Left colon (tissue), 2 donors: ENCODE measurements around the gene OSTN. TPM values are rescaled to one million over a fixed set of nuclear protein-coding genes. Genes with fewer than 3 reads are reported as not detected.

Experiments used
- ATAC-seq: fragments of 200-7000 bp; cut with Tn5 transposase; one replicate; pipeline ENCODE4 v1.9.1; 2020; ENCODE audit warnings: mild to moderate bottlenecking, moderate library complexity
- DNase-seq, 2 donors: peaks; one replicate each; pipeline ENCODE4 v3.0.0-alpha.2; 2020
- intact Hi-C, 2 donors: fragments of 100-400 bp; cut with DNase I in 1 of 2; cut with micrococcal nuclease in 1 of 2; formaldehyde crosslinking; loops; one replicate each; pipeline versions ENCODE4 v1.11.2 to v1.14.0; 2022; cut with DNase I, micrococcal nuclease
- total RNA-seq, 2 donors: library from RNA; stranded (reverse); fragmentation: NEBNext Ultra II Directional; extraction: Animal tissue kit (Norgen Biotek cat#: 25700); gene quantifications; one replicate each; pipeline ENCODE4 v1.2.1, GENCODE V29; 2021
- donor health status: DM: no; HTN: no; CAD: no.
- donor health status: DM: yes; HTN: yes; CAD: no.

Gene OSTN
- total RNA-seq, 2 donors from 2014 or later, result not detected

DNA sequence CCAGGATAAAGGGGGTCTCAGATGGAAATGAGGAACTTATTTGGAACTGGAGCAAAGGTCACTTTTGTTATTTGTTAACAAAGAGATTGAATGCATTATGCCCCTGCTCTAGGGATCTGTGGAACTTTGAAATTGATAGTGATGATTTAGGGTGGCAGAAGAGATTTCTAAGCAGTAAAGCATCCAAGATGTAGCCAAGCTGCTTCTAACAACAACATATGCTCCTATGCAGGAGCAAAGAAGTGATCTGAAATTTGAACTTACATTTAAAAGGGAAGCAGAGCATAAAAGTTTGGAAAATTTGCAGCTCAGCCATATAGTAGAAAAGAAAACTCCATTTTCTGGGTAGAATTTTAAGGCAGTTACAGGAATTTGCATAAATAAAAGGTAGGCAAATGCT lies 99.8 kb downstream of the OSTN start:
- no peak for ATAC-seq
- intact Hi-C loops, result no loop called here
- DNase-seq, result no peak

DNA sequence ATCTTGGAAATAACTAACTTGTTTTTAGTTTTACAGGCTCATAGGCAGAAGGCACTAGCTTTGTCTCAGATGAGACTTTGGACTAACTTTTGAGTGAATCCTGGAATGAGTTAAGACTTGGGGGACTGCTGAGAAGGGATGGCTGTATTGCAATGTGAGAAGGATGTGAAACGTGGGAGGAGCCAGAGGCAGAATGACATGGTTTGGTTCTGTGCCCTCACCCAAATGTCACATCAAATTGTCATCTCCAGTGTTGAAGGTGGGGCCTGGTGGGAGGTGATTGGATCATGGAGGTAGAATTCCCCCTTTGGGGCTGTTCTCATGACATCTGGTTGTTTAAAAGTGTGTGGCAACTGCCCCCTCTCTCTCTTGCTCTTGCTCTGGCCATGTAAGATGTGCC lies 101.4 kb downstream of the OSTN start:
- intact Hi-C loops, result no loop called here
- no peak for DNase-seq
- ATAC-seq, result no peak

DNA sequence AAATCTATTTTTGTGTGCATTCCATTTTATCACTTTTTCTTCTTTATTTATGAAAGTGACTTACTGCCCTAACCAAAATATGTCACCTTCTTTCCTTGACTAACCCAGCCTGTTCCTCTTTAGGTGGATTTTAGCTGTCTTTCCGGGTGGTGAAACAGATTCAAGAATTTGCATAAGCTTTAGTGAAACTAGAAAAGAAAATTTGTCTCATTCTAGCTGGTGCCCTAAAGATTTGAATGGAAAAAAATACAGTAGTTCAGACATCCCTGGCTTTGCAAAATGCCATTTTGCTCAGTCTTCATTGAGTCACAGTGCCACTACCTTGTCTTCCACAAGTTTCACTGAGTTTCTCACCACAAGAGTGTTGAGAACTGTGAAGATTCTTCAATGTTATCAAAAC lies 102.0 kb downstream of the OSTN start:
- ATAC-seq (no peak), DNase-seq (no peak)
- intact Hi-C loops, result no loop called here

DNA sequence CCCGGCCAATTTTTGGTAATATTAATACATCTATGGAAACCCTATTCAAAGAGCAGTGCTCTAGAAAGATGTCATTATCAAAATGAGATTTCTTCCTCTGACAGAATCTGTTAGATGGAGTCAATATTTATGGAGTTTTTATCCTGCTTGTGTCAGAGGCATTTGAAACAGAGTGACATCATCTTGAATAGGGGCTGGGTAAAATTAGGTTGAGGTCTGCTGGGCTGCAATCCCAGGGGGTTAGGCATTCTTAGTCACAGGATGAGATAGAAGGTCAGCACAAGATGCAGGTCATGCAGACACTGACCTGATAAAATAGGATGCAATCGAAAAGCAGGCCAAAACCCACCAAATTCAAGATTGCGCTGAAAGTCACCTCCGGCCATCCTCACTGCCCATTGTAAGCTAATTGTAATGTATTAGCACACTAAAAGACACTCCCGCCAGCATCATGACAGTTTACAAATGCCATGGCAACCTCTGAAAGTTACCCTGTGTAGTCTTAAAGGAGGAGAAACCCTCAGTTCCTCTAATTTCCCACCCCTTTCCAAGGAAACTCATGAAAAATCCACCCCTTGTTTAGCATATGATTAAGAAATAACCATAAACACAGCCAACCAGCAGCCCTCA lies 102.9 kb downstream of the OSTN start:
- ATAC-seq (no peak), DNase-seq (no peak)
- intact Hi-C loops, result no loop called here

DNA sequence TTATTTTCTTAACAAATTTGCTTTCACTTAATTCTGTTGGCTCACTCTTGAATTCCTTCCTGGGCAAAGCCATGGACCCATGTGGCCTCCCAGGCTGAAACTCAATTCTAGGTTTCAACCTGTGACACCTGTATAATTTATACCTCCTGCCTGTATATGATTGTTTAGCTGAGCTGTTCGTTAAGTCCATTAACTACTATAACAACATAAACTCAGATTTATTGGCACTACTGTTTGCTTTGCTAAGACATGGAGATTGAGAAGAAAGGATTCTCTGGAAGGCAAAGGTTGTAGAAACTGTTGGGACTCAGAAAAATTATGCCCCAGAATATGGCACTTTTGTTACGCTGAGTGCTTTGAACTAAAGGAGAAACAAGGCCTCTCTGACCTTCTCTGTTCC lies 103.4 kb downstream of the OSTN start:
- intact Hi-C loops, result no loop called here
- DNase-seq (no peak), ATAC-seq (peak; percentile 91)

DNA sequence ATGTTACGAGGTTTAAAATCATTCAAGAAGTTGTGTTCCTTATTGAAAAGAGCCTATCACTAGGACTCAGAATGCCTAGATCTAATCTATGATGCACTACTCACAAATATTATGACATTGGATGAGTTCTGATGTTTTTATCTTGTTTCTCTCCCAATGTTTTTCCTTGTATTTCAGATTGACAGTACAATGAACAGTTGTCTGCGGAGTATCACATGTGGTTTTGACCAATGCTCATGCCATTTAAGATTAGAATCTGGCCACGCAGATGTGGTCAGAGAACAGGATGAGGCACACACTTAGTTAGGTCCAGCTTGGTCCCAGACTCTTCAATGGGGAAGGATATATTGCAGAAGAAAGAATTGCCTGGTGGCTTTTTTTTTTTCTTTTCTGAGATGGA lies 104.6 kb downstream of the OSTN start:
- DNase-seq (no peak), ATAC-seq (no peak)
- intact Hi-C loops, result no loop called here

DNA sequence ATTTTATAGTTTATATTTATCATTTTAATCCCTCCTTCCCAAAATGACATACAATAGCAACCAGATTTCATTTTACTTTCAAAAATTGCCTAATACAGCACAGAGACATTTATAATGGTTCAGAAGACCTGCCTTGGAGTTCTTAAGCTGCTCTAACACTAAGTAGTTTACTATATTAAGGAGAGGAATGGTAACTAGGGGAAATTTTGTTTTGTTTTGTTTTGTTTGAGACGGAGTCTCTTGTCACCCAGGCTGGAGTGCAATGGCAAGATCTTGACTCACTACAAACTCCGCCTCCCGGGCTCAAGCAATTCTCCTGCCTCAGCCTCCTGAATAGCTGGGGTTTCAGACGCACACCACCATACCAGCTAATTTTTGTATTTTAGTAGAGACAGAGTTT lies 107.4 kb downstream of the OSTN start:
- intact Hi-C loops, result no loop called here
- DNase-seq, result no peak
- no peak for ATAC-seq

DNA sequence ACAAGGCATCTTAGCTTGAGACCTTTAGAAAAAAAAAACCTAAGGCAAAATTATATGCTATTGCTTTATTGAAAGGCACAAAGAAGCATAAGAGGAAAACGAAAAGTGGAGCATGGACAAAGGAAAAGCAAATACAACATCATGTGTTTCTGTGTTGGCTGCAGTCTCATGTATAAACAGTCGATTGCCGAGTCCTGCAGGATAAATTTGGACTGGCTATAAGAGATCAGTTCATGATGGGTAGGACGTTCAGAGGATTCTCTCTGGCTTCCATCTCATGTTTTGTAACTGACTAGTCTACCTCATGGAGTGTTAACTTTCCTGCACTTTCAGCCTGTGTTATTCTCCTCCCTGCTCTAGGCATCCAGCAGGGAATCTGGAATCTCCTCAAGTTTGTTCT lies 108.3 kb downstream of the OSTN start:
- ATAC-seq, result no peak
- intact Hi-C loops, result no loop called here
- no peak for DNase-seq

DNA sequence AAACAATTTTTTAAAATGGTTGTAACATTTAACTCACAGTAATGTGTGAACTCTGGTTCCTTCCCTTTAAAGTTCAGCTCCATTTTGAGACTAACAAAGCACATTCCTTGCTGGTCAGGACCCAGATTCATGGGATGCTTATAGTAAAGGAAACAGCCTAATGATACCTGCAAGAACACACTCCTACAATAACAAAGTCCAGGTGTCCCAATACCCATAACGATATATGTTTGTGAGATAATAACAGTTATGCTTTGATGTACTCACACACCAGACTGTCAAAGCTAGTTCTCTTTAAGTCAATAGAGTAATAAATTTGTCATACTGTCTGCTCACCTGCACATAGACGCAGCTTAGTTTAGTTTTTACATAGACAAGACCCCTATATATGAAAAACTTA lies 114.3 kb downstream of the OSTN start:
- intact Hi-C loops, result no loop called here
- ATAC-seq, result no peak
- DNase-seq, result no peak

DNA sequence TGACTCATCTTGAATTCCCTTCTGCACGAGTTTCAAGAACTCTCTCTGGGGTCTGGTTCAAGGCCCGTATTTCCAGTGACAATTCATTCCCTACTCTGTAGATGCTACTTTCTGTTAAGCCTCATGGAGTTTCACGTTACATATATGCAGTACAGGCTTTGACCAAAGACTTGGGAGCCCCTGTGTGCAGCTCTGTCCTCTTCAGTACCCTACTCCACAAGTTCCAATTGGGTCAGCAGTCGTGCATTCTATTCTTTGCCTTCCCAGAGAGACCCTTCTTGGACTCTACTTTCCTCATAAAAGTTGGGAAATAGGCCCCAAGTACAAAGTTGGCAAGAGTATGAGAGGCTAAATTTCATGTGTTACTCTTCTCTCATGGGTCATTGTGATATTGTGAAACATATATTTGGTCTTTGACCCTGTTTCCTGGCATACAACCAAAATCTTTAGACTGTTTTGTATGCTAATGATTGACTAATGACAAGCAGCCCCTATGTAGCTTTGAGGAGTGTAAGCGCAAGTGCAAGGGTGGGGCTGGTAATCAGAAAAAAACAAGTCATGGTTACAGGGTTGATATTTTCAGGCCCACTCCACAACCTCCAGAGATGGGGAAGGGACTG lies 115.2 kb downstream of the OSTN start:
- intact Hi-C loops, result no loop called here
- ATAC-seq (no peak), DNase-seq (no peak)

Other genes starting within 250 kb of the OSTN start
- gene CCDC50, start 130.2 kb downstream of the OSTN start, total RNA-seq, result 10 to 100 TPM; 46.5 to 53.7 TPM
- gene UTS2B, start 131.3 kb downstream of the OSTN start, total RNA-seq, result not detected